Erythroblast (primary cell): ENCODE data around the gene A4GALT.

Experiments
- GATA1 ChIP-seq: IDR thresholded peaks from 2 replicates; pipeline ENCODE4 v1.6.1; 2011; ENCODE audit warnings: low read depth, mild to moderate bottlenecking, control low read depth, low read length, moderate library complexity
- POLR2A ChIP-seq: IDR thresholded peaks from 2 replicates; pipeline ENCODE4 v1.6.1; 2011; ENCODE audit warnings: mild to moderate bottlenecking, low read length

DNA sequence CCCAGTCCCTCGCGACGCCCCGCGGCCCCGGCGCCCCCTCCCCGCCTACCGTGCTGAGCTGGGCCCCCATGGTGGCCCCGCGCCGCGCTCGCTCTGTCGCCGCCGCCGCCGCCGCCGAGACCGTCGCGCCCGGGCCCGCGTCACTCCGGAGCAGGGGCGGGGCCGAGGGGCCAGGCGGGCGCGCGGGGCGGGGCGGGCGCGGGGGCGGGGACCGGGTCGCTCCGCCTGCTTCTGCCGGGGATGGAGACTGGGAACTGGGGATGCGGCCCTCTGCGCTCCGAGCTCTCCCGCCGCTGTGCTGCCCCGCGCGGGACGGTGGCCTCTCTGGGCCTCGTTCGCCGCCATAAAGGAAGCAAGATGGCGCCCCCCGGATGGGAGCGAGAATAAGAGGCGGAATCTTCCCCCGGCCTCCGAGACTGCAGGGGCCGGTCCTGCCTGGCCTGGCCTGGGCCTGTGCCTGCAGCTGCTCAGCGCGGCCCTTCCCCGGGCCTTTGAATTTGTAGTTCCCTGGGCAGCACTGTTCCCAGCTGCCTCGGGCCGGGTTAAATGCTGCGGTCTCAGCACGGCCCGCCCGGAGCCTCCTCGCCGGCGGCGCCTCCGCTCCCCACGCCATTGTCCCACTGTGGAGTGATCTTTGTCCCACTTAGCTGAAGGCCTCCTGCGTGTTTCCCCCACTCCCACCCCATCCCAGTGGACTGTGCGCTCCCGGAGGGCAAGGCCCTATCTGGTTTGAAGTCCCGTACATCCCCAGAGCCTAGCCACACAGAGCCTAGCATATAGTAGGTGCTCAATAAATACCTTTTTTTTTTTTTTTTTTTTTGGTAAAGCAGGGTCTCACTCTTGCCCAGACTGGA lies 71.2 kb downstream of the A4GALT start, which contains the start of gene CYB5R3:
- peak; percentile 8 for TF ChIP-seq POLR2A
- TF ChIP-seq GATA1: no peak
